IPS-11a (cell line): ENCODE measurements around the gene TPTE2.
A peak's percentile ranks its signal among the peaks of the same experiment; 100 is the strongest.
"Not testable (repeated sequence)": the region's sequence is repeated elsewhere in the genome, so short reads cannot be mapped to it uniquely, and the experiment has no call there.

Source experiments
- H3K4me3 ChIP-seq: one replicate; pipeline ENCODE4 v1.5.1; 2013; ENCODE audit warnings: low read depth, low read length, control low read depth

The TPTE2 gene

DNA sequence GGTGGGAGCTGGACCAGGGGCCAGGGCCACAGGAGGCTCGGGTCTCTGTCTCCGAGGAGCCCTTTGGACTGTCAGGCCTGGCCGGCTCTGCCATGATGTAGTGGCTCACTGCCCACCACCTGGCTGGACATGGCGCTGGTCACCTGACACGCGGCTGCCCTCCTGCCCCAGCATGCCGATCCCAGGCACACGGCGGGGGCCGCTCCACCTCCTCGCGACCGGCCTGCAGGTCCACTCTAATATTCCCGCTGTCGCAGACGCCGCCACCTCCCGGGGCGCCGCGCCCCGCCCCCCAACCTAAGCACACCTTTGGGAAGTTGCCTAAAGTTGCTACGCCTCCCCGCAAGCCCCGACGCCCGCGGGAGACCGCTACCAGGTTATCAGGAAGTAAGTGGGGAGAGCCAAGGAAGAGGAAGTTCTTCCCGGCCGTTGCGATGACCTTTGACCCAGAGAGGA is at the start of gene TPTE2:
TSS of gene TPTE2 (minus strand) at position 406 of the 456 bp plus-strand sequence. CDS start 58,298 bp downstream, outside the sequence.
- H3K4me3 ChIP-seq, result not testable (repeated sequence)

DNA sequence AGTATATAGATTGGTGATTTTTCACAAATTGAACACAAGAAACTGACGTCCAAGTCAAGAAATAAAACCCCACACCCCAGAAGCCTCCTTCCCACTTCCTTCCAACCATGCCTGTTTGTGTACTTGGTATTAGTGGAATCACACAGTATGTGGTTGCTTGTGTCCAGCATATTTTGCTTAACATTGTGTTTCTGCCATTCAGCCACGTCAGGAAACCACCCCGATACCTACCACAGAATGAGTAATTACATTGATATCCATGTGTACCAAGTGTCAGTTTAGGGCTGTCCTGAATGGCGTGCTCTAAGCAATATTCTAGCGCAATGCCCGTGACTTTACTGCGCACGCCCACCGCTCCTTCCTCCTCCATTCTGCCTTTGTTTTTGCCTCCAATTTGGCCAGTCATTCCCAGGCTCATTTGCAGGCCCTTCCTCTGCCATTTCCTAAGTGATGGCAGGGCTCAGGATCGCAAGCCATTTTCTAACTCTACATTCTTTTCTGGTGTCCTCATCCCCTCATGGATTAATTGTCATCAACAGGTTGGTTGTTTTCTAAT is 46.3 kb upstream of the TPTE2 start:
- H3K4me3 ChIP-seq, result no peak overlapping the region

DNA sequence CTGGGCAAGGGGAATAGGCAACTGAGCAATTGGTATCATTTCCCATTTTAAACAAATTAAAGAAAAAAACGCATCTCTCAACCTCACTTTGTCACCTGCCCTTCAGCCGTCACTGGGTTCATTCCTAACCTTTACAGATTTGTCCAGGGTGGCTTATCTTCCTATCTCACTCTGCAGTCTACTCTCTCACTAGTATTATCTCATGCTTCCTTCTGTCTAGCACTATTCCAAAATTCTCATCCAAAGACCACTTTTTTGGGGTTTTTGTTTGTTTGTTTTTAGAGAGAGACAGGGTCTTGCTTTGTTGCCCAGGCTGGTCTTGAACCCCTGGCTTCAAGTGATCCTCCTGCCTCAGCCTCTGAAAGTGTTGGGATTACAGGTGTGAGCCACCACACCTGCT is 45.4 kb upstream of the TPTE2 start:
- H3K4me3 ChIP-seq, result no peak overlapping the region

DNA sequence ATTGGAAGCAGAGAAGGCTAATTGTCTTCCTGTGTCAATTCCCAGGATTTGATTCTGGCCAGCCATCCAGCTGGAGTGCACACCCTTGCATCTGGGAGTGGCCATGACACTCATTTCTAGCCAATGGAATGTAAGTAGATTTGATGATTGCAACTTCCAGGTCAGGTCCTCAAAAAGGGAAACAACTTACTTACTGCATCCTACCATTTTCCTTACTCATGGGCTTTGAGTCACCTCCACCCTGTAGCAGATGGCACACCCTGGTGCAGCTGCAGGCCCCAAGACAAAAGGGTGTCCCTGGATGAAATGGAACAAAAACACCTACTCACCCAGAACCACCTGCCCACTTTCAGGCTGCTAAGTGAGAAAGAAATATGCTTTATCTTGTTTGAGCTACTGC is 44.8 kb upstream of the TPTE2 start:
- no peak overlapping the region for H3K4me3 ChIP-seq

DNA sequence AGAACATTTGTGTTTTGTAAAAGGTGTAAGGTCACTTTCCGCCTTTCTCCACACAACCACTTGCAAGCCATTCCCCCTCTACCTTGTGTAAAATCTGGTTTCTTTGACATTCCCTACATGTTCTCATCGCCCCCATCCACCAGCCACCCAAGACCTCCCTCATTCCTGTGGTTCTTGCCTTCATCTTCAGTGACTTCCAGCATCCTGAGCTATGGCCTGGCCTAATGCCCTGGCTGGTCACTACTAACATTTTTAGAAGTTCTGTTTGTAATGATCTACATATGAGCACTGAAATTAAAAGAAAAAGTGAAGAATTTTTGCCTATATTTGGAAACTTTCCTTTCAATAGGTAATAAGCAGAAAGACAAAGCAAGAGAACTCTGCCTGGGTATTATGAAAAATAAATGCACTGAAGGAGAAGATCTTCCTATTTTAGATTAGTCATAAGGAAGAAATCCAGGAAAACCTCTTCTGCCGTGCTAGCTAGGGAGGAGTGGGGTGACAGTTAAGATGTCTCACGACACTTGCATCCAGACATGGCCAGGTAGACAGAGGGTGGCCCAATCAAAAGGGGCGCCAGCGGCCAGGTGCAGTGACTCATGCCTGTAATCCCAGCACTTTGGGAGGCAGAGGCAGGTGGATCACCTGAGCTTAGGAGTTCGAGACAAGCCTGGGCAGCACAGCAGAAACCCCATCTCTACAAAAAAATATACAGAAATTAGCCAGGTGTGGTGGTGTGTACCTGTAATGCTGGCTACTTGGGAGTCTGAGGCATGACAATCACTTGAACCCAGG is 44.0 kb upstream of the TPTE2 start:
- no peak overlapping the region for H3K4me3 ChIP-seq

DNA sequence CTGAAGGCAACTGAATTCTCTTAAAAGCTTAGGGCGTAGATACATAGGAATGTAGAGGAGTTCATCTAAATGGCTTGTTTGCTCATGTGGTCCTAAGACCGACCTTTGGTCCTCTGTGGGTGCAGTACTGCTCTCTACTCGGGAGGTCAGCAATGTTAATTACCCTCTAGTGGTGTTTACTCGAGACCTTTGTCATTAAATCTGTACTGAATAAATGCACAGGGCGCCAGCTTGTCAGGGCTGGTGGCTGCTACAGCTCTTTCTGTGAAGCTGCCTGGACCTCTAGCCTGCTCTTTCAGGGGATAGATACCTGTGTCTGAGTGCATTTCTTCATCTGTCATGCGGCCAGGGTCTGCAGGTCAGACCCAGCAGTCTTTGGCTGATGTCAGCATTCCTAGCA is 43.0 kb upstream of the TPTE2 start:
- H3K4me3 ChIP-seq, result no peak overlapping the region

DNA sequence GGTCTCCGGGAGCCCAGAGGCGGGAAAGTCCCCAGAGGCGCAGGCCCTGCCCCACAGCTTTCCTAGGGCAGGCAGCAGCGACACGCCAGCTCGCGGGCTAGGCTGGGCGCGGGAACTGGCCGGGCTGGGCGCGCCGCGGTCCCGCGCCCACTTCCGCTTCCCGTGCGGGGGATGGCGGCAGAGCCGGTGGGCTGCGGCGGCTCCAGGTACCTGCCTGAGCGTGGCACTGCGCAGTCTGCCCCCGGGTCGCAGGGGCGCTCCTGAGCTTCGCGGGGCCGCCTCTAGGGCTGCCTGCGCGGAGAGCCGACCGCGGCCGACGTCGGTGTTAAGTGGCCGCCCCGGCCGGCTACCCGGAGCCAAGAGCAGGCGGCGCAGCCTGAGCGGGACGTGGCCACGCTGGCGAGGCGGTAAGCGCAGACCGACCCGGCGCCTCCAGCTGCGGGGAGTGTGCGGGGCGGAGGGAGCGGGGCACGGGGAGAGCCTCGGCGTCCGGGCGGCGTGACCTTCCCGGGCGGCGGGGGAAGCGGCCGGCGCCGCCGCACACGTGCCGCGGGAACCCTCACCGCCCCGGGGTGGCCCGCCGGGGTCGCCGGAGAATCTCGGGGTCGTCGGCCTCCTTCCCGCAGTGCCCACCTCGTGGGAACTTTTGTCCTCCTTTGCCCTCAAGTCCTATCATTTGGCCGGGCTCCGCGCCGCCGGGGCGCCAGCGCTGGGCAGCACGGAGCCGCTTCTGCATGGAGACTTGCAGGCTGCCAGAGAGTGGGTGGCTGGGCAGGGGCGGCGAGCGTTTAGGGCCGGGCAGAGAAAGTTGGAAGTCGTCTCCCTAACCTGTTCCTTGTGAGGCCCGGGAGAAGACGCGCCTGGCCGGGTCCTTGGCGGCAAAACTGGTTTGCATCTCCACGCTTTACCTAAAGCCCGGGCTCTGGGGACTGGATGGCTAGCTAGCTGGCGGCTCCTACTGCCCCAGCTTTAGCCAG is 40.7 kb upstream of the TPTE2 start:
- H3K4me3 ChIP-seq, result peak overlapping the region; percentile 48

DNA sequence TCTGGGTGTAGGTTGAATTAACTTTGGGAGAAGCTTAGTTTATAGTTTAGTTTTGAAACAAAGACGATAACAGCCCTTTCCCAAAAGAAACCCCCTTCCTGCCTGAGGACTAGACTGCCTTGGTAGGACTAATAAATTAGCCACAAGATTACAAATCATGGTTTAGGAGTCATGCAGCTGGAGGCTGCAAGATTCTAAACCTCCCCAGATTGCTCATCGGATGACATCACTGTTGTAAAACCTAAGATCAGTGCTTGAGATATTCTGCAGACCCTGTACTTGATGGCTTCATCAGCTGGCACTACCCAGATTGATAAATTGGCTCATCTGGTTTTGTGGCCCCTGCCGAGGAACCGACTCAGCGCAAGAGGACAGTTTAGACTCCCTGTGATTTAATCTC is 36.2 kb upstream of the TPTE2 start:
- no peak overlapping the region for H3K4me3 ChIP-seq

DNA sequence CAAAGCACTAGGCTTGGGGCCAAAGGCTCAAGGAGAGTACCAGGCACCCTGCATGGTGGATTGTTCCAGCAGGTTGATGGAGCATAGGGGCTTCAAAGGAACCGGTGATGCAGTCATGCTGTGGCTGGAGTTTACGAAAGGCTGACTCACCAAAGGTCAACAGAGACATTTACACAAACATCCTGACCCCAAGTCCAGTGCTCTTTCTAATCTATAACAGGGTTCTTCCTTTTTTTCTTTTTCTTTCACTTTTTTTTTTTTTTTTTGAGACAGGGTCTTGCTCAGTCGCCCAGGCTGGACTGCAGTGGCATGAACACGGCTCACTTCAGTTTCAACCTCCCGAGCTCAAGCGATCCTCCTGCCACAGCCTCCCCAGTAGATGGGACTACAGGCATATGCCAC is 35.6 kb upstream of the TPTE2 start:
- H3K4me3 ChIP-seq, result no peak overlapping the region

DNA sequence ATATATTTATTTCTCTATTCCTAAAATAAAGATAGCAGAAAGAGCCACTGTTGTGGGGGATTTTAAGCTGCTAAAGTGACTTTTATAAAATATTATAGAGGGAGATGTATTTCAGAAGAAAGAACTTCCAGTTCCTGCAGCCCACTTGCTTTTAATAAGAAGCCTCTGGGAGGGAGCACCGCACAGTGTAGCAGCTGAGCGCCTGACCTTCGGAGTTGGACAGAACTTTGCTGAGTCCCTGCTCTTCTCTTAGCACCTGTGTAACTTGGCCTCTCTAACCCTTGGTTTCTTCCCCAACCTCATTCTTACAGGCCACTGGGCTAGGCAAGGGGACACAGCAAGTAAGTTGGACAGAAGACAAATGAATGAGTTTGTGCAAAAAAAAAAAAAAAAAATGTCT is 34.8 kb upstream of the TPTE2 start:
- H3K4me3 ChIP-seq, result no peak overlapping the region

DNA sequence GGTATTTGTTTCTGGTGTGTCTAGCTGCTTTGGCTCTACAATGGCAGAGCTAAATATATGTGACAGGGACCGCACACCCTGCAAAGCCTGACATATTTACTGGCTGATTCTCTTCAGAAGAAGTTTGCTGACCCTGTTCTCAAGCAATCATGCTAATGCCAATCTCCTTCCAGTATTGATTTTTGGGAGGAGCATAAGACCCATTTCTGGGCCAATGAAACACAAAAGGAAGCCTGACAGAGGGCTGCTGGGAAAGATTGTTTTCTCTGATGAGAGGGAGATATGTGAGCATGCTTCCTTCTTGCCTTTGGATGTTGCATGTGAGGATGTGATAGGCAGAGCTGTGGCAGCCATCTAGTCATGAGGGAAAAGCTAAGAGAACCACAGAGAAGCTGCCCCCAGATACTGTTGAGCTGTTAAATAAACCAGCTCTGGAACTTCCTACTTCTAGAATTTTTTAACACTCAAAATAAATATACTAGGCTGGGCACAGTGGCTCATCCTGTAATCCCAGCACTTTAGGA is 31.4 kb upstream of the TPTE2 start:
- H3K4me3 ChIP-seq, result no peak overlapping the region

DNA sequence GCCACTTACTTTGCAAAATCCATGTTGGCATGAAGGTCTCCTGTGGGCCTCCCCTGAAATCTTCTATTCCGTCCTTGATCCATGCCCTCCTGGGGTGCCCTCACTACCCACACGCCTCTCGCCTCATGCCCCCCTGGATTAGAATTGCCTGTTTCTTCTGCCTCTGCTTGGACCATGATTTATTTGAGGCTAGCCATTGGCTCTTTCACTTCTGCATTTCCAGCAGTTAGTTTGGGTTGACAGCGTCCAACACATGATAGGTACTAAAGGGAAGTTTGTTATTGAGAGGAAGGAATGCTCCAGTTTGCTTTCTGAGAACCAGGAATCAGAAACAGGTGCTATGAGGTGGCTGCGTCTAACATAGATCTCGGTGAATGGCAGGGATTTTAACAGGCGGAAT is 30.5 kb upstream of the TPTE2 start:
- no peak overlapping the region for H3K4me3 ChIP-seq

DNA sequence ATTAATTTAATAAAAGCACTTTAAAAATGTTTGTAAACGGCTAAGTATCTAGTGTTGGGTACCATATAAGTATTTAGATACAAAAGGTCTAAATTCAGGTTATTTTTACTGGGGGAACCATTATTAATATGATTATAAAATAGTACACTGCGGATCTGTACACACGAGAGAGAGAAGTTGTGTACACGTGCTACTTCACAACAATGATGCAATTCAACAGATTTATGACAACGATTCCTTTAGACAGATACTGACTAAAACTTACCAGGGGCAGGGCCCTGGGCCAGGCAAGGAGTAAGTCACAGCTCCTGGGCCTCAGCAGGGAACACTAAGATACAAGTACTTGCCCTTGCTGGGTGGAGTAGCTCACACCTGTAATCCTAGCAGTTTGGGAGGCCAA is 29.1 kb upstream of the TPTE2 start:
- no peak overlapping the region for H3K4me3 ChIP-seq

DNA sequence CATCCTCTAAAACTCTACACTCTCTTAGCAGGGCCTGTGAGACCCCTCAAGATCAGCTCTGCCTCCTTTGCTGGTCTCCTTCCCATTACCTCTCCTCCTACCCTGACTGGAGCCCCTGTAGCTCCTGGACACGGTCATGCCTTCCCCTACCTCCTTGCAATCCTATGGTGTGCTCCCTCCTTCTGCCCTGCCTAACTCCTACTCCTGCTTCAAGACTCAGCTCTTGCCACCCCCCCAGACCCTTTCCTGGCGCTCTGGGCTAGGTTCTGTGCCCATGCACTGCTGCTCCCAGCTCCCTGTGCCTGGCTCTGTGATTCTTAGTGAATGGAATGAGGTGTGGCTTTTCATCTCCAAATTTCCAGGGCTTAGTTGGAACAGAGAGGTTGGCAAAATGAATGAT is 28.0 kb upstream of the TPTE2 start:
- H3K4me3 ChIP-seq, result no peak overlapping the region

DNA sequence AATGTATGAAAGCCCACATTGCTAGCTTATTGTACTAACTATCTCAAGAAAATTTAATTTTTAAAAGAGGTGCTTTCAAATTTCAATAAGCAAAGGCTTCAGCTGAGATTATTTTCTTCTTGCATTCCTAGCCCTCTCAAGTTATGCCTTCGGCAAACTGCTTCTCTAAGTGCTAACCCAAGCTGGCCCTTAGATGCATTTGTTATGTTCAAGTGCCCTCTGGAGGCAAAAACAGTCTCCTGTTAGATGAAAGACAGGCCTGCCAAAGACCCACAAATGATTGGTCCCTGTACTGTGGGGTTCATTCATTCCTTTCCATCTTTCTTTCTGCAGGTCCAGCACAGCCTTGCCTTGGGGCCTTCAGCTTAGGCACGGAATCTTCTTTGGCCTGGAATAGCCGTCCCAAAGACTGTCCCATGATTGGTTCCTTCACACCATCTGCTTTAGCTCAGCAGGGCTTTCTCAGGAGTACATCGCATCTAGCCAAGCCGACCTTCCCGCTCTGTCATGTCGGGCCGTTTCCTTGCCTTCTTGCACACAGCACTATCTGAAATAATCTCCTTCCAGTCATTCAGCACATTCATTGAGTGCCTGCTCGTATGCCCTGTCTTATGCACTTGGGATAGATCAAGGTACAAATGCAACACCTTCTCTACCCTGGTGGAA is 26.4 kb upstream of the TPTE2 start:
- no peak overlapping the region for H3K4me3 ChIP-seq

DNA sequence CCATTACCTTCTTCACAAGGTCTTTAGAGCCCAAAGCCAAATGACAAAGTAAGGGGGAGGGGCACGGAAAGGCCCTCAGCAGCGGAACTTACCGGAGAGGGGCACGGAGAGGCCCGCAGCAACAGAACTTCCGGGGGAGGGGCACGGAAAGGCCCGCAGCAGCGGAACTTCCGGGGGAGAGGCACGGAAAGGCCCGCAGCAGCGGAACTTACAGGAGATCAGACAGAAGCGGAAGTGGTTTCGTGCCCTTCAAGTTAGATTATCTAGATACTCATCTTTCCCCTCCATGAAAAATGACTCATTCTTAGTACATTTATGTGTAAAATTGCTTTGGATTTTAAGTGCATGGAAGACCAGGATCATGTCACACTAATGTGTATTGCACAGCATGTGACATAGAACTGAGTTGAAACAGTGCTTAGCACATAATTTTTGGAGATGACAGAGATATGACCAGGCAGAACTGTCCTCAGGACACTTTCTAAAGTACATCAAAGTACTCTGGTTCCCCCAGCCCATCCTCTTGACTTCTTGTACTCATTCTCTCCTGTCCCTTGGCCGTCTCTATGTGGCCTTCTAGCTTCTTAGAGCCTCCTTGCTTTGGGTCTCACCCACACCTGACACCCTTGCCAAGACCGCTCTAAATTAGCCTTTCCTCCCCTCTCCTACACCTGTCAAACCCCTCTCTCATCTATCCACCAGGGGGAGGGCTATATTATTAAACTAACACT is 25.7 kb upstream of the TPTE2 start:
- H3K4me3 ChIP-seq, result no peak overlapping the region

DNA sequence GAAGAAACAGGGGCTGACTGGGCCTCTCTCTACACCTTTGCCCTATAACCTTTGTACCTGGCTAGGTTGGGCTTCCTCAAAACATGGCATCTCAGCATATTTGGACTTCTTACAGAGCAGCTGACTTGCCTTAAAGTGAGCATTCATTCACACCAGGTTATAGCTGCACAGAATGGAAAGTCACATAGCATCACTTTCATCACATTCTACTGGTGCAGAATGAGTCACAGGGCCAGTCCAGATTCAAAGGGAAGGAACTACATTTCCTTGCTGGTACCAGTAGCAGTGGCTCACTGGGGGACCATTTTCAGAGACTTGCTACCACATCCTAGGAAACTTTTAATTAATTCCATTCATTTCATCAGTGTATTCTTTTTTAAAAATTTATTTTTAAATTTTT is 20.3 kb upstream of the TPTE2 start:
- no peak overlapping the region for H3K4me3 ChIP-seq

DNA sequence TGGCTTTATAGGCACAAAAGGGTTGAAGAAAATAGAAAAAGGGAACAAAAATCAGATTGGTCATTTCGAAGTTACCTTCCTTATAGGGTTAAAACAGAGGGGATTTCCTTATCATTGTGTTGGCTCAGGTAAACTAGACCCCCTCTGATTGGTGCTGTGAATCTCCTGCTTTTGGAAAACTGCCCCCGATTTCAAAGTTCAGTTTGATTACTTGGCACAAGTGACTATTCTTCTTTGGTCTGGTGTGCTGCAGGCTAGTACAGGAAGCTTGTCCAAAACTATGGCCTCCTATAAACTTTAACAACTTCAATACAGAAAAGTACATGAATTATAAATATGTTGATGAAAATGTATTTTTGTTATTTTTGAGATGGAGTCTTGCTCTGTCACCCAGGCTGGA is 13.9 kb upstream of the TPTE2 start:
- H3K4me3 ChIP-seq, result no peak overlapping the region

DNA sequence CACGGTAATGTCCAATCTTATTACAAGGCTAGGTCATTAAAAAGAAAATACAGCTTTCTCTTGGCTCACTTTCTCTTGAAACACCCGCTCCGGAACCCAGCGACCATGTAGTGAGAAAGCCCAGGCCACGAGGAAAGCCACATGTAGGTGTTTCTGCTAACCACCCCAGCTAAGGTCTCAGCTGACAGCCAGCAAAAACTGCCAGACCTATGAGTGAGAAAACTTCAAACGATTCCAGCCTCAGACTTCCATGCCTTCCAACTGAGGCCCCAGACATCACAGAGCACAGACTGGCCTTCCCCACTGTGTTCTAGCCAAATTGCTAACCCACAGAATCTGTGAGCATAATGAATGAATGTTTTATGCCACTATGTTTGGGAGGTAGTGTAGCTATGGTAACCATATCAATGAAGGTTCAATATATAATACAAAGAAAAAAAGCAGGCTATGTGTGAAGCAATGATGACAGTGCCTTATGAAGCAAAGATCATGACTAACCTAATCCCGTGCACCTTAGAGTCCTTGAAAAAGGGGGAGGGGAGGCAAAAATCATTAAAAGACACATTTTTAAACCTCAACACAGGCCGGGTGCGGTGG is 11.9 kb upstream of the TPTE2 start:
- no peak overlapping the region for H3K4me3 ChIP-seq

DNA sequence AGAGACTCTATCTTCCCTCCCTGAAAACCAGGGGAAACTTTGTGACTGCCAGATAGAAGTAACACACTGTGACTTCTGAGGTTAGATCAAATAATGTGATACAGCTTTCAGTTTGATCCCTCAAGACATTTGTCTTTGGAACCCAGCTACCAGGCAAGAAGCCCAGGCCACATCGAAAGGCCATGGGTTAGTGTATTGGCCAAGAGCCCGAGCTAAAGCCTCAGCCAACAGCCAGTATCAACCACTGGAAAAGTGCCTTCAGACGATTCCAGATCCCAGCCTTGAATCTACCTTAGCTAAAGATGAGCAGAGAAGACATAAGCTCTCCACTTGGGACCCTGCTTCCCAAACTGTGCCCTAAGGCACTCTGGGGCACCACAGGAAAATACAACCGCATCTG is 10.9 kb upstream of the TPTE2 start:
- no peak overlapping the region for H3K4me3 ChIP-seq
